OCI-M1 (cell line): Measurements from ENCODE around the gene CLEC4G.
"Not testable (repeated sequence)": the region's sequence is repeated elsewhere in the genome, so short reads cannot be mapped to it uniquely, and the experiment has no call there.

Source experiments
- DNase-seq: peaks from one replicate; lab custom pipeline; 2025; lab: John Stamatoyannopoulos, UW

The CLEC4G gene

DNA sequence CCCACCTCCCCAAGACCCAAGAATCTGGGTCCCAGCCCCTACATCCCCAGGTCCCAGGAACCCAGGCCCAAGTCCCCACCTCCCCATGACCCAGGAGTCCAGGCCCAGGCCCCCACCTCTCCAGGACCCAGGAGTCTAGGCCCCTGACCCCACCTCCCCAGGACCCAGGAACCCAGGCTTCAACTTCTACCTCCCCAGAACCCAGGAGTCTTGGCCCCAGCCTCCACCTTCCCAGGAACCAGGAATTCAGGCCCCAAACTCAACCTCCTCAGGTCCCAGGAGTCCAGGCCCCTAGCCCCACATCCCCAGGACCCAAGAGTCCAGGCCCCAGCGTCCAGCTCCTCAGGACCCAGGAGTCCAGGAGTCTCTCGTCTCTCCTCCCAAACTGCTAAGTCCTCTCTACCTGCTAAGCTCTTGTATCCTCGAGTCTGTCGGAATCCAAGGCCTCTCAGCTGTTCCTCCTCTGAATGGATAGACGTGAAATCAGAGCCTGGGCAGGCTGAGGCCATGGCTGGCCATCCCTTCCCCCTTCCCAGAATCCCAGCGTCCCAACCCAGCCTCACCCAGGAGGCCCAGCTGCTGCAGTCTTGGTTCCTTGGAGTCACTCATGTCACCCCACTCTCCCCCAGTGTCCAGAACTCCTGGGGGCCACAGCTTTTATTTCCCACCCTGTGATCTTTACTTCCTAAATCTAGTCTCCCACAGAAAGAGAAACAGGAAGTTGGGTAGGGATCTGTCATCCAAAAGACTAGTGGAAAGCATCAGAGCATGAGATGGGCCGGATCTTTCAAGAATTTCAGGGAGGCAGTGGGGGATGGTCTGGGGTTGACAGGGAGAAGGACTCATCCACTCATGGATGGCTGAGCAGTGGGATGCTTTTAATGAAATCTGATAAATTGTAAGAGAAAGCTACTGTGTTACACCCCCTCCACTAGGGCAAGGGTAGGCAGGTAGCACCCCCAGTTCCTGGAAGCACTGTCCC lies 15.3 kb upstream of the CLEC4G start, which contains the start of gene CD209:
Gene CD209, minus strand, starts transcription at position 632 of the 982 bp plus-strand sequence. Its CDS starts 23 bp downstream, at position 609.
- DNase-seq = no peak

DNA sequence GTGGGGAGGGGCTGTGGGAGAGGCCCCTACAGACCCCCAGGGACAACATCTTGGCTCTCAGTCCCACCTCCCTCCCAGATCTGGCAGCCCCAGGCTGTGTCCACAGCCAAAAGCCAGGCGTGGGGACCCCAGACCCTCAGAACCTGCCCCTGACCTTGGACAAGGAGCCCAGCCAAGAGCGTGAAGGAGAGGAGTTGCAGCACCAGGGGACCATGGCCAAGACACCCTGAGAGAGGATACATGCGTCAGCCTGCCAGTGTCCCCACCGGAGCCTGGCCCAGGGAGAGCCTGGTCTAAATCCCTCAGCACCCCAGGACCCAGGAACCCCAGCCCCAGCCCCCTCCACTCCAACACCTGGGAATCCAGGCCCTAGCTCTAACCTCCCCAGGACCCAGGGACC lies 14.4 kb upstream of the CLEC4G start:
- not testable (repeated sequence) for DNase-seq

DNA sequence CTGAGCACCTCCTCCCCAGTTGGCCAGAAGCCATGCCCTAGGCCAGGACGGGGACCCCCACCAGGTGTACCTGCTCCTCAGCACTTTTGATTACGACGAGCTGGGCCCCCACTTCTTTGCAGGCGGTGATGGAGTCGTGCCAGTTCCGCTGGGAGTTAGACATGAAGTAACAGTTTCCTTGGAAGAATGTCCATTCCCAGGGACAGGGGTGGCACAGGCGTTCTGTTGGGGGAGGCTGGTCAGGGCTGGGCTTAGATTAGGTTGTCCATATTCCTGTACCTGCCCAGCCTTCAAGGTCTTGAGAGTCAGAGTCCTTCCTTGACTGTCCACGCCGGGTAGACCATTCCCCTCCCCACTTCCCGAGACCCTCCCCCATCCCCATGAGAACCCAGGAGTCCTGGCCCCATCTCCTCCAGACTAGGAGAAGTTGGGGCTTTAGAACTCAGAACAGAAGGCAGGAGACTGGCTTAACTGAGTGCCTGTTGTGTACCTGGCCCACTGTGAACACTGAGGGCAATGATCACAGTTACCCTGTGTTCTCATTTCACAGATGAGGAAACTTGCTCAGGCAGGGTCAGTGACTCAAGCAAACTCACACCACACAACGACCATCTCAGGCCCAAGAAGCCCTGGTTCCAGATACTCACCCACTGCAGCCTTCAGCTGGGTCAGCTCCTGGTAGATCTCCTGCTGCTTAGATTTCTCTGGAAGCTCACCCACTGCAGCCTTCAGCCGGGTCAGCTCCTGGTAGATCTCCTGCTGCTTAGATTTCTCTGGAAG lies 13.2 kb upstream of the CLEC4G start:
- no peak for DNase-seq

DNA sequence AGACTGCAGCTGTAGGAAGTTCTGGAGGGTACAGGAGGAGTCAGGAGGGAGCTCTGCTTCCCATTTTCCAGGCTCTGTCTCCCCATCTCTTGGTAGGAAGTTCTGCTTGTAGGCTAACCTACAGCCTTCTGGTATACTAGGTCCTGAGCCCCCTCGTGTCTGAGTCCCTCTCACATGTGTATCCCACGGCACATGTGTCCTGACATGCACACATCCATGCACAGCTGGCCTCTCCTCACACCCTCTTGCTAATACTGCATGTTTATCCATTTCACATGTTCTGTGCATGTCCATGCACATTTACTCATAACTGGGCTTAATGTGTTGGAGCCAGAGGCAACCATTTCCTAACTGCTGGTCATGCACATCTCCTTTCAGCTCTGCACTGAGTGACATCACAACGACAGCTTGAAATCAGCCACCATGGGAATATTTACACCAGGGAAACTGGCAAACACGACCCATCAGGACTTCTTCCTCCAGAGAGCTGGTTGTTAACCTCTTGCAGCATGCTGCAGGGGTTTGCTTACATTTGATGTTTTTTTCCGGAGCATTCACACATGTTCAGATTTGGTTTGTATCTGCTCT lies 12.4 kb upstream of the CLEC4G start:
- DNase-seq = no peak

DNA sequence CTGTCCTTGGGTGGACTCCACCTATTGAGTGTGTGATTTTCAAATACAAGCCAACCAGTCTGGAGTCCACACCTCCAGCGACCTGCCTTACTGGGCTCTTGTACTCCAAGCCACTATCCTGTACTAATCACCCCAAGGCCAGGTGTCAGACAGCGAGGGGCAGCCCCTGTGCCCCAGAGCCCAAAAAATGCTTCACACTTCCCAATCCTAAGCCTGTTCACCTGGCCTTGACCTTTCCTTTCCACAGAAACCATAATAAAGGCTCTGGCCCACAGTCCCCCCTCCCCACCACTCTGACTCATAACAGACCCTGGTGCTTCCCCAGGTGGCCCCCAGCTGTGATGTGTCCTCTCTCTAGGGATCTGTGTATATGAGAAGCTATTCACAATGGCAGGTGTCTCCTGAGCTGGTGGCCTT lies 11.5 kb upstream of the CLEC4G start:
- no peak for DNase-seq

DNA sequence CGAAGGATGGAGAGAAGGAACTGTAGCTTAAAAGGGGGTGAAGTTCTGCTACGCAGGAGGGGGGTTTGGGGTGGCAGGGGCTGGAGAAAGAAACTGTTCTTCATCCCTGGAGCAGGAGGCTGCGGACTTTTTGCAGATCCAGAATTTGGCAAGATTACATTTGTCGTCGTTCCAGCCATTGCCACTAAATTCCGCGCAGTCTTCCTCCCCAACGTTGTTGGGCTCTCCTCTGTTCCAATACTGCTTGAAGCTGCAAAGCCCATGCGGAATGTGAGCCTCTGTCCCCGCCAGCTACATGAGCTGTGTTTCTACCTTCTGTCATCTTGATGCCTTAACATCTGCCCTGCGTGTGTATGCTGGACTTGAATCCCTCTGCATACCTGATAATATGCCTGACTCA lies 11.1 kb upstream of the CLEC4G start:
- DNase-seq = no peak

DNA sequence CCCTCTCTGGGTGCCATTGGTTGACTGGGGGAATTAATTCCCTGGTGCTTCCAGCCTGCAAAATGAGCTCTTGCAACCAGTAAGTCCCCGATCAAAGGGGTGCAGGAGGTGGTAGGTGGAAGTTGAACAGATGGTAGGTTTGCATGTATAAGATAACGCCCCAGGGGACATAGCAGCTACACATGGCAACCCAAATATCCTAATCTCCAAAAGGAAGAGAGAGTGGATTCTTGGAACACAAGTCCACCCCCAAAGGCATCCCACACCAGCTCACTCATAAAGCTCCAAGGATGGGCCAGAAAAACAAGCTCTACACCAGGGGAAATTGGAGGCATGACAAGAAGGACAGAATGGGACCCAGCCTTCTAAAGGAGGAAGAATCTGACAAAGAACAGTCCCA lies 10.7 kb upstream of the CLEC4G start:
- DNase-seq = no peak

DNA sequence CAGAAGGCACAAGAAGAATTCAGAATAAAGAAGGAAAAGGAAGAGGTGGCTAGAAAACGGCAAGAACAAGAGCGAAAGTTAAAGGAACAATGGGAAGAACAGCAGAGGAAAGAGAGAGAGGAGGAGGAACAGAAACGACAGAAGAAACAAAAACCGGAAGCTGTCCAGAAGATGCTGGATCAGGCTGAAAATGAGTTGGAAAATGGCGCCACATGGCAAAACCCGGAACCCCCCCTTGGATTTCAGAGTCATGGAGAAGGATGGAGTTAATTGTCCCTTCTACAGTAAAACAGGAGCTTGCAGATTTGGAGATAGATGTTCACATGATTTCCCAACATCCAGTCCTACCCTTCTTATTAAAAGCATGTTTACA lies 8.8 kb upstream of the CLEC4G start:
- DNase-seq = no peak

DNA sequence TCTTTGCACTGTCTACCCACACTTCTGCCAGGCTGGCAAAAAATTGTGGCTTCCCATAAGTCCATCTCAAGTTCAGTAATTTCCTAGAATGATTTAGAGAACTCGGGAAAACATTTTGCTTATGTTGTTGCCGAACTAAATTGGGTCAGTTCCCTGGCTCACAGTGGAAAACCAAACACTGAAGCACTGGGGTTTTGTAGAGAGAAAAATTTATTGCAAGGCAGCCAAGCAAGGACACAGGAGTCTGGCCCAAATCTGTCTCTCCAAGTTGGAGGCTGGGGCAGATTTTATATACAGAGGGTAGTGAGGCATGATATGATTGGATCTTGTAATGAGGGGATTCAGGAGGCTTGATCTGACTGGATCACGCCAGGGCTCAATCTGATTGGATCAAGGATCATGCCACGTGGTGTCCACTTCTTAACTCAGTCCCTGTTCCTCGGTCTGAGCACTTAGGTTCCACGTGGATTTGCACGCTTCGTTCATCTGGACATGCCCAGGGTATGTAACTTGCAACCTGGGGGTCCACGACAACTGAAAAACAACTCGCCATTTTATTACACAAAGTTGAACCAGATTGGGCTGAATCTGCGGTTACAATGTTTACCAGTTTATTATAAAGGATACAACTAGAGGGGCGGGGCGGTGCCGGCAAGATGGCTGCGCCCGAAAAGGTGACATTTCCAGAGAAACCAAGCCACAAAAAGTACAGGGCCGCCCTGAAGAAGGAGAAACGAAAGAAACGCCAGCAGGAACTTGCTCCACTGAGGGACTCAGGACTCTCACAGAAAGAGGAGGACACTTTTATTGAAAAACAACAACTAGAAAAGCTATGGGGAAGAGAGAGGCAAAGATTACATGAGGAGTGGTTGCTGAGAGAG lies 8.1 kb upstream of the CLEC4G start:
- DNase-seq = no peak

DNA sequence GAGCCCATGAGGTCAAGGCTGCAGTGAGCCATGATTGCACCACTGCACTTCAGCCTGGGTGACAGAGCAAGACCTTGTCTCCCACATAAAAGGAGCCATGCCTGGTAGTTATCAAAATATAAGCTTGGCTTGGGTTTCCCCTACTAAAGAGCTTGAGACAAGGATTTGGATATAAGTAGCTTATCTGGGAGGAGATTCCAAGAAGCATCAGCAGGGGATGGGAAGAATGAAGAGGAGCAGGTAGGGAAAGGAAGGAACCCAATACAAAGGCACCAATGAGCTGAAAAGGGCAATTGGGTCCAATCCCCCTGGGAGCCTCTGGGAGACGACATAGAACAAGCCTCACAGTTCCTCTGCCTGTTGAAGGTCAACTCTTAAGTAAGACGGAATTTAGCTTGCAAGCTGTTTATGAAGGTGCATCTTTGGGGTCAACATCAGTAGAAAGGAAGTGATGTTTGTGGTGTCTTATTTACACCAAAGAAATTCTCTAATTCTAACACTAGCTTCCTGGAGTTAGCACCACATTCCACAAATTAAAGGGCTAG lies 7.4 kb upstream of the CLEC4G start:
- DNase-seq = no peak

DNA sequence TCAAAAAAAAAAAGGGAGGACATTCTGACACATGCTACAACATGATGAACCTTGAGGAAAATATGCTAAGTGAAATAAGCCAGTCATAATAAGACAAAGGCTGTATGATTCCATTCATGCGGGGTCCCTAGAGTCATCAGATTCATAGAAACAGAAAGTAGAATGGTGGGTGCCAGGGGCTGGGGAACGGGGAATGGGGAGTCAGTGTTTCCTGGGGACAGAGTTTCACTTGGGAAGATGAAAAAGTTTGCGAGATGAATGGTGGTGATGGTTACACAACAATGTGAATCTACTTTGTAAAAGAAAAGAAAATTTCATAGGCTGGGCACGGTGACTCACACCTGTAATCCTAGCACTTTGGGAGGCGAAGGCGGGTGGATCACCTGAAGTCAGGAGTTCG lies 6.1 kb upstream of the CLEC4G start:
- no peak for DNase-seq

DNA sequence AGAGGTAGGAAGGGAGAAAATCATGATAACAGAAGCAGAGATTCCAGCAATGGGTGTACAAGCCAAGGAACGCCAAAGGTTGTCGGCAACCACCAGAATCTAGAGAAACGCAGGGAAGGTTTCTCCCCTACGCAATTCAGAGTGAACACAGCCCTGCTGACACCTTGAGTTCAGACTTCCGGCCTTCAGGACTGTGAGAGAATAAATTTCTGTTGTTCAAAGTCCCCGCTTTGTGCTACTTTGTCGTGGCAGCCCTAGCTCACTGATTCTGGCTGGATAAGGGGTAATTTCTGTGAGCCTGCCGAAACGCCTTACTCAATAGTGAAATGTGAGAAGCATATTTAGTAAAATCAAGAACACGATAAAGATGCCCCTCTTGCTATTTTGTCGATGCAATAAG lies 5.3 kb upstream of the CLEC4G start:
- DNase-seq = no peak

DNA sequence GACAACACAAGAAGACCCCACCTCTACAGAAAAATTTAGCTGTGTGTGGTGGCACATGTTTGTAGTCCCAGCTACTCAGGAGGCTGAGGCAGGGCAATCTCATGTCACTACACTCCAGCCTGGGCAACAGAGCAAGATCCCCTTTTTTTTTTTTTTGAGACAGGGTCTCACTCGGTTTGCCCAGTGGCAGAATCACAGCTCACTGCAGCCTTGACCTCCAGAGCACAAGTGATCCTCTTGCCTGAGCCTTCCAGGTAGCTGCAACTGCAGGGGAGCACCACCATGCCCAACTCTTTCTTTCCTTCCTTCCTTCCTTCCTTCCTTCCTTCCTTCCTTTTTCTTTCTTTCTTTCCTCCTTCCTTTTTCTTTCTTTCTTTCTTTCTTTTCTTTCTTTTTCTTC lies 4.2 kb upstream of the CLEC4G start:
- DNase-seq = no peak

DNA sequence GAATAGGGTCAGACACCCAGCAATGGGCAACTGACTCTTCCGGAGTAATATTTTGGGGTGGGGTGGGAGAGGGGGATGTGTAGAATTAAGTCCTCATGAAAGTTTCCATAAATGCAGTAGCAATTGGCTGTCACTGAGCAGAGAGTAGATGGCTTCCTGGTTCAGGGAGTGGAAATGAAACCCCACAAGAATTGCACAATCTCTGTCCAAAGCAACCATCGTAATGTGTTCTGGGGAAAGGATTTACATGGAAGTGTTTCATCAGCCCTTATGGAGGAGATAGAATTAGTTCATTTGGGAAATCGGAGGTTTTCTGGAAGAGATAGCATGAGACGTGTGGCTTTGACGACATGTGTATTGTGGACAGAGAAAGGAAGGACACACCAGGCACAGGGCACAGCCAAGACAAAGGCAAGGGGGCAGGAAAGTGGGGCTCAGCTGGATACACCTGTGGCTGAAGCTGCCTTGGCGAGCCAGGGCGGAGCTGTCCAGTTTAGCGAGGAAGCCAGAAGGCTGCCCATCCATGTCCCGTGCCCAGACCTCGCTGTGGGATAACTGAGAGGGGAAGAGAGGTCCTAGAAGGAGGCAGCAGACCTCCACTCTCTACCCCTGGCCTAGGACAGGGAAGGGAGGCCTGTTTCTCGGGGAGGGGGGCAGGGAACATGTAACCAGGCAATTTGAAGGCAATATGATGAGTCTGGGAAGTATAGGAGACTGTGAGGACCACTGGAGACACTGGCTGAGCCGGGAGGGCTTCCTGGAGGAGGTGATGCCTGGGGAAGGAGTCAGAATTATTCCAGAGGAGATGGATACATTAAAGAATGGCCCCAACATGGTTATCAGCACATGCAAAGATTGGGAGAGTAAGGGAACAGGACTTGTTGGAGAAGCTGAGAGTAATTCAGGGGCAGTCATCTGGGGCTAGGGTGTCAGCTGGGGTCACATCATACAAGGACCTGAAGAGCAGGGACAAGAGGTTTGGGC lies 2.6 kb upstream of the CLEC4G start:
- DNase-seq = peak; percentile 53

DNA sequence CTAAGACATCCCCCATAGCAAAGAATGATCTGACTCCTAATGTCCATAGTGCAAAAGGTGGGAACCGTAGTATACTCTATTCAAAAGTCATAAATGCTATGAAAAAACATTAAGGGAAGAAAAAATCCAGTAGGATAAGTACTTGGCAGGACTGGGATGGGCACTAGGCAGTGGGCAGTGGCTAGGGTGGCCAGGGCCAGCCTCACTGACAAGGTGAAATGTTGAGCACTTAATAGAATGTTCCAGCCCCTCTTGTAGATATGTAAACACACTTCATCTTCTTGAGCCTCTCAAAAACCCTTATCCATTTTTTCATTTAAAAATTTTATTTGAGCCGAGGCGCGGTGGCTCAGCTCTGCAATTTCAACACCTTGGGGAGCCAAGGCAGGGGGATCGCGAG lies 1.5 kb upstream of the CLEC4G start:
- DNase-seq = no peak

DNA sequence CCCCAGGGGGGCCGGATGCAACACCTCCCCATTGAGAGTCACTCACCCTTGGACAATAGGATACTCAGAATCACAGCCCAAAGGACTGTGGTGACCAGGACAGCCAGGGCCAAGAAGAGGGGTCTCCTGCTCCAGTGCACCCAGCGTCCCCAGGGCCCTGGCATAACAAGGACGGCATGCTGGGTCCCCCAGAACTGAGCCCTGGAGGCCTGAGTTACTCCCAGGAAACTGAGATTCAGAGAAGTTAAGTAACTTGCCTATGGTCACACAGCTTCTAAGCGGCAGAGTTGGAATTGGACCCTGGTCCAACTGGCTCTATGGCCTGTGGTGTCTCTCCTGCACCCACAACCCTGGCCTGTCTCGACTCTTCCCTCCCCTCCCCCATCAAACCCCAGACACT lies 295 bp downstream of the CLEC4G start:
- no peak for DNase-seq

DNA sequence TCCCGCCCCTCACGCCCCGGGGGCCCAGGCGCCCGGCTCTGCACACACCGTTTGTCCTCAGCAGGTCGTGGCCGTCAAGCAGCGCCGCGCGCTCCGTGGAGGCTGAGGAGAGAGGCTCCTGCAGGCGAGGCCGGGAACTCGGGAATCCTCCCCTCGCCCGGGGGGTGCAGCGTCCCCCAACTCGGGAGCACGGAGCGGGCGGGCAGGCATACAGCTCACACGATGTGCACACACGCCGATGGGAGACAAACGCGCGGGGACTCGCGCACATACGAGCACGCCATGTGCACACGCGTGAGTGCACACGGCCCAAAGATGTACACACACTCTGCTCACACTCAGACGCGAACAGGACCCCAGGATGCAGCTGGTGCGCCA lies 703 bp downstream of the CLEC4G start:
- DNase-seq = no peak

DNA sequence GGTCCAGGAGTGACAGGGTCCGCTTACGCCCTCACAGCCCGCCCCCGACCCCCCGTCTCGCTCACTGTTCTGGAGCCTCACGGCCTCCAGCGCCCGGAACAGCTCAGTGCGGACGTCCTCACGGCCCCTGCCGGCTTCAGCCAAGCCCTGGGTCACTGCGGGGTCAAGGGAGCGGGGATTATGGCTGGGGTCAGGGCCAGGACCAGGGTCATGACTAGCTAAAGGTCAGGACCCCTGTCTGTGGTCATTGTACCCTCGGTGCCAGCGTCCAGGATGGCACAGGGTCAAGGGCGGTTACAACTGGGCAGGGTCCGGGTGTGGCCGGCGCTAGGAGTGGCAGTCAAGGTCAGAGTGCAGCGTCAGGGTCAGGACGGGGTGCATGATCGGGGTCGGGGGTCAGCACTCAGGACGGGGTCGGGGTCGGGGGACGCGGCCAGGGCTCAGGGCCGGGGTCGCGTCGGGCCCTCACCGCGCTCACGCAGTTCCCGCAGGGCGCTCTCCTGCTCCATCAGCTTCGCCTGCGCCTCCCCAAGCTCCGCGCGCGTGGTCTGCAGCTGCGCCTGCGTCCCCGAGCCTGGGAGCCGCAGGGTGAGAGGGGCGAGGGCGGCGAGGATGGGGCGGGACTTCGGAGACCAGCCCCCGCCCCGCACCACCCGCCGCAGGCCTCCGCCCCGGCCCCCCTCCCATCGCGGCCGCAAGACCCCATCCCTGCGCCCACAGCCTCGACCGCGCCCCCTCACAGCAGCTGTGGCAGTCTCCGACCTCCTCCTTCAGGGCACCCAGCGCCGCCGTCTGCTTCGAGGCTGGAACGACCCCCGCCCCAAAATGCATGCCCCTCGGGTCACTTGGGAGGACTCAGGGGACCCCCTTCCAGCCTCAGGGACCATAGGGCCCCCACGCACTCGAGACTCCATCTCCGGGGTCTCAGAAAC lies 1.4 kb downstream of the CLEC4G start:
- no peak for DNase-seq

DNA sequence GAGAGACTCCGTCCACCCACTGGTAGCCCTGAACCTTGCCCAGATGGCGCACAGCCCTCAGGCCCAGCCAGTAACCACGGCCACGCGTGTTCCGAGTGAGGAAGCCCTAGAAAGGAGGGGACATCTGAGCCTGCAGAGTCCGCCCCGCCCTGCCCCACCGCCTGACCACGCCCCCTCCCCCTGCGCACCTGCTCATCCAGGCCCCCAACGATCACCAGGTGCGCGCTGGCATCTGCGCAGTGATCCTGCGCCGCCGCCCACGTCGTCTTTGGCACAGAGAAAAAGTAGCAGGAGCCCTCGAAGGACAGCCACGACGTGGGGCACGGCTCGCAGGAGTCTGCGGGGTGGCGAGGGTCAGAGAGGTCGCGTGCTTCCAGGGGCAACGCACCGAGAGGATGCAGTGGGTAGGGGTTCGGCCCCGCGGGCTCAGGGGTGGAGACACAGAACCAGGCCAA lies 2.1 kb downstream of the CLEC4G start:
- no peak for DNase-seq
